Mesothelial cell of epicardium (in vitro differentiated cells): ENCODE results near the gene PDE4A. TPM values are rescaled to one million over a fixed set of nuclear protein-coding genes. Genes with fewer than 3 reads are reported as not detected.

ENCODE experiments used
- DNase-seq, 2 experiments: peaks; one replicate each; pipeline ENCODE4 v3.0.0; 2021; ENCODE audit warnings: low spot score in 2 of 2; ENCODE audit not compliant: unreplicated experiment in 2 of 2
- H3K27ac Mint-ChIP-seq: 2 replicates; pipeline ENCODE4 v1.8.0; 2021; ENCODE audit warnings: mixed read lengths
- H3K27me3 Mint-ChIP-seq: 2 replicates; pipeline ENCODE4 v1.8.0; 2021; ENCODE audit warnings: low read depth, mixed read lengths
- H3K36me3 Mint-ChIP-seq: 2 replicates; pipeline ENCODE4 v1.8.0; 2021; ENCODE audit warnings: mixed read lengths
- H3K4me1 Mint-ChIP-seq: 2 replicates; pipeline ENCODE4 v1.8.0; 2021; ENCODE audit warnings: mixed read lengths
- H3K4me3 Mint-ChIP-seq: 2 replicates; pipeline ENCODE4 v1.8.0; 2021; ENCODE audit warnings: mild to moderate bottlenecking, moderate library complexity, mixed read lengths
- H3K9me3 Mint-ChIP-seq: 2 replicates; pipeline ENCODE4 v1.8.0; 2021; ENCODE audit warnings: mixed read lengths
- total RNA-seq: library from RNA; stranded (reverse); gene quantifications from 3 replicates; pipeline ENCODE4 v1.2.1, GENCODE V29; 2021
- TF ChIP-seq, protein P1 (sequence below): fragments of 200-600 bp; sonication (generic); IDR thresholded peaks from one replicate; pipeline ENCODE4 v1.5.0; 2021; ENCODE audit warnings: antibody characterized with exemption; ENCODE audit not compliant: unreplicated experiment

Gene PDE4A
- total RNA-seq, 1 donor from 2014 or later, result 3.1 TPM

DNA sequence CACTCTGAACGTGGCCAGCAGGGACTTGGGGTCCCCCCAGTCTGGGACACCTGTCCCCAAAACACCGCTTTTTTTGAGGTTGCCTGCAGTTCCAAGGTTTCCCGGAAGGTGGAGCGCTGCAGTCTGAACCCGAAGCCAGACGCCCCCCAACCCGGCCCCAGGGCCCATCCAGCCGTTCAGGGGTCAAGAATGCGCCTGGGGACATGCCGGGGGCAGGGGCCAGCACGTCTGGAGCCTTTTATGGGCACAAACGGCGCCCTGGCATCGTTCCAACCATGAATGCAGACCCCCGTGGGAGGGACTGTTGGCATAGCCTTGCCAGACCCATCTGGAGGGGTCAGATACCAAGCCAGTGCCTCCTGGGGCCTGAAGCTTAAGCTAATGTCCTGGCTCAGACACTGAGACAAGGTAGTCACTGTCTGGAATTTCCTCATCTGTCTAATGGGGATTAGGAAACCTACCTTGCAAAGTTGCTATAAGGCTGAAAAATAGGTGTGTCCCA is 90.0 kb downstream of the PDE4A start:
- DNase-seq, result peak in 1 of 2 experiments; percentile 57
- Mint-ChIP-seq H3K4me3 (no peak overlapping the region), H3K36me3 (no peaks in the 10 kb centered on the region), H3K4me1 (peaks cover 5% of the 10 kb centered on the region), H3K27ac (no peak overlapping the region), H3K9me3 (no peaks in the 10 kb centered on the region), H3K27me3 (peaks cover 18% of the 10 kb centered on the region)
- TF ChIP-seq, protein P1, sequence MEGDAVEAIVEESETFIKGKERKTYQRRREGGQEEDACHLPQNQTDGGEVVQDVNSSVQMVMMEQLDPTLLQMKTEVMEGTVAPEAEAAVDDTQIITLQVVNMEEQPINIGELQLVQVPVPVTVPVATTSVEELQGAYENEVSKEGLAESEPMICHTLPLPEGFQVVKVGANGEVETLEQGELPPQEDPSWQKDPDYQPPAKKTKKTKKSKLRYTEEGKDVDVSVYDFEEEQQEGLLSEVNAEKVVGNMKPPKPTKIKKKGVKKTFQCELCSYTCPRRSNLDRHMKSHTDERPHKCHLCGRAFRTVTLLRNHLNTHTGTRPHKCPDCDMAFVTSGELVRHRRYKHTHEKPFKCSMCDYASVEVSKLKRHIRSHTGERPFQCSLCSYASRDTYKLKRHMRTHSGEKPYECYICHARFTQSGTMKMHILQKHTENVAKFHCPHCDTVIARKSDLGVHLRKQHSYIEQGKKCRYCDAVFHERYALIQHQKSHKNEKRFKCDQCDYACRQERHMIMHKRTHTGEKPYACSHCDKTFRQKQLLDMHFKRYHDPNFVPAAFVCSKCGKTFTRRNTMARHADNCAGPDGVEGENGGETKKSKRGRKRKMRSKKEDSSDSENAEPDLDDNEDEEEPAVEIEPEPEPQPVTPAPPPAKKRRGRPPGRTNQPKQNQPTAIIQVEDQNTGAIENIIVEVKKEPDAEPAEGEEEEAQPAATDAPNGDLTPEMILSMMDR, result peak; percentile 90

DNA sequence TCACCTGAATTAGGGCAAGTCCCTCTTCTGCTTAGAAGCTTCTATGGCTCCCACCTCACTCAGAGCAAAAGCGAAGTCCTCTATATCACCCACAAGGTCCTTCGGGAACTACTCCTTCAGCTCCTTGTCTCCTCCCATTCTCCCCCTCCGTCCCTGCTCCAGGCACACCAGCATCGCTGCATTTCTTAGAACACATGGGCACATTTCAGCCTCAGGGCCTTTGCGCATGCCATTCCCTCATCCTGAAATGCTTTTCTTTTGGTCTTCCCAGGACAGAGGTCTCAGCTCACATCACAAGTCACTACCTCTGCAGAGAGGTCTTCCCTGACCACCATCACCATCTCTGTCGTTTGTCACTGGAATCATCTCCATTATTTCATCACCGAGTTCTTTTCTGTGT is 92.9 kb downstream of the PDE4A start:
- DNase-seq, result no peak
- H3K27me3 Mint-ChIP-seq, result peaks cover 39% of the 10 kb centered on the region
- no peak overlapping the region for H3K27ac Mint-ChIP-seq
- peaks cover 15% of the 10 kb centered on the region for H3K4me1 Mint-ChIP-seq
- no peaks in the 10 kb centered on the region for H3K36me3 Mint-ChIP-seq
- no peak overlapping the region for H3K4me3 Mint-ChIP-seq
- TF ChIP-seq, protein P1, result no peak
- no peaks in the 10 kb centered on the region for H3K9me3 Mint-ChIP-seq

GRCh38 chr19:10514211-10515145 is 94.1 kb downstream of the PDE4A start:
- Mint-ChIP-seq H3K36me3 (no peaks in the 10 kb centered on the region), H3K27ac (no peak overlapping the region), H3K9me3 (no peaks in the 10 kb centered on the region), H3K4me1 (peaks cover 24% of the 10 kb centered on the region), H3K4me3 (no peak overlapping the region), H3K27me3 (peaks cover 51% of the 10 kb centered on the region)
- TF ChIP-seq, protein P1, result no peak
- DNase-seq, result no peak

DNA sequence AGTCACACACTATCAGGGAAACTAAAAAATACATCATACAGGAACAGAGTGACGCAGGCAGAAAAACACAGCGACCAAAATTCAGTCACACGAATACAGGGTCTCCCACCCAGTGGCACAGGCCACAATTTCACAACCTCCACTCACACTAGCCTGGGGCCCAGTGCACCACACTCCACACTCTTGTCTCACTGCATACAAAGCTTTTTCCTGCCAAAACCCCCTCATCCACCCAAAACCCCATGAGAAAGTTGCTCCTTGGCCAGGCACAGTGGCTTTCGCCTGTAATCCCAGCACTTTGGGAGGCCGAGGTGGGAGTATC is 95.7 kb downstream of the PDE4A start:
- Mint-ChIP-seq H3K27me3 (peaks cover 62% of the 10 kb centered on the region), H3K27ac (no peak overlapping the region), H3K36me3 (no peaks in the 10 kb centered on the region), H3K9me3 (no peaks in the 10 kb centered on the region), H3K4me3 (no peak overlapping the region), H3K4me1 (peaks cover 20% of the 10 kb centered on the region)
- DNase-seq, result no peak
- TF ChIP-seq, protein P1, result no peak

DNA sequence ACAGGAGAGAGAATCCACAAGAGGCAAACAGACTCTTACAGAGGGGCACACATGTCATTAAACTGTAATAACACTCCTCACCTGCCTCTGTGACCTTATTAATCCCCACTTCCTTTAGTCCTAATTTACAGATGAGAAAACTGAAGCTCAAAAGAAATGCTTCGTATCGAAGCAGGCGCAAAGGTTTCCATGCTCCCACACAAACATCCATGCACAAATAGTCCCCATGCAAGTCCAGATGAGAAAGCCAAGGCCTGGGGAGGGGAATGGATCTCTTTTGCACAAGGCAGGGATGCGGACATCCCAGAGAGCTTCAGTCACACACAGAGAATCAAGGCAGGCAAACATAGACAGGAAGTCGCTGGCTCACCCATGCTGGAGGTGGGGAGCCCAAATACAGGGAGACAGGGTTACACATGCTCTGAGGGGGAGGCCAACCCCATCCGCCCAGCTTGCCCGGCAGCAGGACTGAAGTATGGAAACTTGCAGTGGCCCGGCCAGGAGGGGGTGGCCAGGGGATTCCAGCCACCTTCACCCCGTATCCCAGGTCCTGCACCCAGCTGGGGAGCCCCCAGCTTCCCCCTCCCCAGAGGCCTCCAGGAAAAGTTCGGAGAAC is 96.4 kb downstream of the PDE4A start:
- TF ChIP-seq, protein P1, result no peak
- Mint-ChIP-seq H3K4me3 (peak overlapping the region; percentile 64), H3K36me3 (no peaks in the 10 kb centered on the region), H3K9me3 (no peaks in the 10 kb centered on the region), H3K27me3 (peaks cover 68% of the 10 kb centered on the region), H3K4me1 (peaks cover 20% of the 10 kb centered on the region), H3K27ac (peak overlapping the region; percentile 8)
- DNase-seq, result no peak
